Esophagus (tissue), 2 donors: ENCODE measurements around the gene MBNL2. TPM values are rescaled to one million over a fixed set of nuclear protein-coding genes. Genes with fewer than 3 reads are reported as not detected.

ENCODE experiments used
- H3K27ac ChIP-seq, 2 donors: one replicate each; pipeline ENCODE4 v1.5.1; 2013; ENCODE audit warnings: low read depth in 2 of 2, mild to moderate bottlenecking in 2 of 2, inconsistent platforms in 1 of 2, low read length in 1 of 2, moderate library complexity in 1 of 2
- H3K27me3 ChIP-seq, 2 donors: one replicate each; pipeline ENCODE4 v1.6.1; 2013; ENCODE audit warnings: low read length in 2 of 2, control low read depth in 1 of 2, mild to moderate bottlenecking in 1 of 2; ENCODE audit not compliant: insufficient read depth in 2 of 2, control insufficient read depth in 1 of 2
- H3K36me3 ChIP-seq, 2 donors: one replicate each; pipeline ENCODE4 v1.6.1; 2013; ENCODE audit warnings: low read length in 1 of 2; ENCODE audit not compliant: control insufficient read depth in 2 of 2, insufficient read depth in 2 of 2
- H3K4me1 ChIP-seq, 2 donors: one replicate each; pipeline ENCODE4 v1.6.1; 2013; ENCODE audit warnings: low read length in 1 of 2; ENCODE audit not compliant: control insufficient read depth in 2 of 2, insufficient read depth in 2 of 2
- H3K4me3 ChIP-seq, 2 donors: one replicate each; pipeline ENCODE4 v1.5.1; 2013; ENCODE audit warnings: low read length in 2 of 2, mild to moderate bottlenecking in 2 of 2, low read depth in 1 of 2, moderate library complexity in 1 of 2
- H3K9me3 ChIP-seq, 2 donors: one replicate each; pipeline ENCODE4 v1.6.1; 2013; ENCODE audit warnings: mild to moderate bottlenecking in 2 of 2, low read depth in 1 of 2, low read length in 1 of 2, moderate library complexity in 1 of 2; ENCODE audit not compliant: control insufficient read depth in 2 of 2, insufficient read depth in 1 of 2
- WGBS, 2 donors: extraction: QIAGEN DNeasy Blood & Tissue Kit; methylation state at CpG; one replicate each; pipeline ENCODE4 v1.1.7; 2013; 5-methylcytosine and 5-hydroxymethylcytosine counted together
- polyA plus RNA-seq, 2 donors: library from polyadenylated mRNA; stranded (reverse); fragments of 200-250 nt; gene quantifications; one replicate each; pipeline ENCODE4 v1.2.3, GENCODE V29; 2013
- donor health status: healthy with polysubstance abuse.
- donor health status: Bipolar disorder and iron deficiency.

Gene MBNL2
- polyA plus RNA-seq, 2 donors: 4.9 to 10.3 TPM

GRCh38 chr13:97221046-97221445 is 1.1 kb upstream of the MBNL2 start:
- WGBS, 2 donors: 79 to 86% methylated on average over 2 of the region's 2 CpGs
- Histone ChIP-seq H3K9me3 (no peaks in the 10 kb centered on the region), H3K27ac (peak overlapping the region in 1 of 2 donors; percentile 83), H3K4me3 (no peak overlapping the region), H3K4me1 (peaks cover 2 to 4% of the 10 kb centered on the region in 2 donors), H3K27me3 (no peaks in the 10 kb centered on the region), H3K36me3 (no peaks in the 10 kb centered on the region)

GRCh38 chr13:97221466-97221865 is 667 bp upstream of the MBNL2 start:
- Histone ChIP-seq H3K9me3 (no peaks in the 10 kb centered on the region), H3K4me1 (peaks cover 2 to 4% of the 10 kb centered on the region in 2 donors), H3K27me3 (no peaks in the 10 kb centered on the region), H3K36me3 (no peaks in the 10 kb centered on the region), H3K4me3 (peak overlapping the region in 1 of 2 donors; percentile 85), H3K27ac (peak overlapping the region in 1 of 2 donors; percentile 83)
- WGBS, 2 donors: 20% methylated on average over 6 of the region's 6 CpGs

GRCh38 chr13:97223037-97223710 is 1.0 kb downstream of the MBNL2 start:
- H3K4me1 ChIP-seq: peaks cover 7% of the 10 kb centered on the region in 2 donors
- 0 to 1% methylated on average over 6 of the region's 6 CpGs for WGBS, 2 donors

GRCh38 chr13:97223711-97224541 is 1.8 kb downstream of the MBNL2 start:
- H3K9me3 ChIP-seq: no peaks in the 10 kb centered on the region
- no peaks in the 10 kb centered on the region for H3K36me3 ChIP-seq
- peak overlapping the region; percentile 49 to 85 for H3K4me3 ChIP-seq
- peak overlapping the region; percentile 90 to 93 for H3K27ac ChIP-seq
- WGBS, 2 donors: 1 to 4% methylated on average over 11 of the region's 11 CpGs
- peaks cover 7% of the 10 kb centered on the region in 2 donors for H3K4me1 ChIP-seq
- H3K27me3 ChIP-seq: no peaks in the 10 kb centered on the region

More at GRCh38 chr13:97223037-97223710, 1.0 kb downstream of the MBNL2 start:
- Histone ChIP-seq H3K27ac (peak overlapping the region in 1 of 2 donors; percentile 93), H3K4me3 (peak overlapping the region; percentile 26 to 85), H3K27me3 (no peaks in the 10 kb centered on the region), H3K36me3 (no peaks in the 10 kb centered on the region), H3K9me3 (no peaks in the 10 kb centered on the region)

GRCh38 chr13:97224544-97225300 is 2.6 kb downstream of the MBNL2 start:
- Histone ChIP-seq H3K27ac (peak overlapping the region; percentile 42 to 93), H3K36me3 (no peaks in the 10 kb centered on the region), H3K27me3 (no peaks in the 10 kb centered on the region), H3K9me3 (no peaks in the 10 kb centered on the region), H3K4me1 (peaks cover 7% of the 10 kb centered on the region in 2 donors), H3K4me3 (peak overlapping the region in 1 of 2 donors; percentile 85)
- WGBS, 2 donors: 4 to 5% methylated on average over 5 of the region's 5 CpGs

- Histone ChIP-seq H3K4me3 (peak overlapping the region in 1 of 2 donors; percentile 85), H3K9me3 (no peaks in the 10 kb centered on the region), H3K27ac (peak overlapping the region; percentile 76 to 78), H3K36me3 (no peaks in the 10 kb centered on the region), H3K27me3 (no peaks in the 10 kb centered on the region), H3K4me1 (peaks cover 7% of the 10 kb centered on the region in 2 donors)
- WGBS, 2 donors: 23 to 32% methylated on average over 4 of the region's 4 CpGs
Observed at GRCh38 chr13:97225533-97225932, 3.4 kb downstream of the MBNL2 start.

GRCh38 chr13:97226013-97226412 is 3.9 kb downstream of the MBNL2 start:
- Histone ChIP-seq H3K4me1 (peaks cover 7% of the 10 kb centered on the region in 2 donors), H3K4me3 (peak overlapping the region in 1 of 2 donors; percentile 85)
- WGBS, 2 donors: 27 to 28% methylated on average over 8 of the region's 8 CpGs

GRCh38 chr13:97226788-97227627 is 4.9 kb downstream of the MBNL2 start:
- no peaks in the 10 kb centered on the region for H3K9me3 ChIP-seq
- H3K4me3 ChIP-seq: no peak overlapping the region
- WGBS, 2 donors: 27 to 37% methylated on average over 6 of the region's 6 CpGs
- peaks cover 7 to 11% of the 10 kb centered on the region in 2 donors for H3K4me1 ChIP-seq
- H3K27me3 ChIP-seq: no peaks in the 10 kb centered on the region
- H3K36me3 ChIP-seq: peaks cover 0 to 4% of the 10 kb centered on the region in 2 donors
- H3K27ac ChIP-seq: peak overlapping the region in 1 of 2 donors; percentile 52

More at GRCh38 chr13:97226013-97226412, 3.9 kb downstream of the MBNL2 start:
- peak overlapping the region in 1 of 2 donors; percentile 79 for H3K27ac ChIP-seq
- H3K27me3 ChIP-seq: no peaks in the 10 kb centered on the region
- no peaks in the 10 kb centered on the region for H3K36me3 ChIP-seq
- no peaks in the 10 kb centered on the region for H3K9me3 ChIP-seq
